SU-DHL-6 (cell line): ENCODE measurements around the gene INPP5K.

Experiments
- H2AFZ ChIP-seq: fragments of 200-600 bp; sonication (generic); 2 replicates; pipeline ENCODE4 v1.6.1; 2014; ENCODE audit warnings: low read depth, mild to moderate bottlenecking, moderate library complexity, mixed read lengths, antibody characterized with exemption, low read length; ENCODE audit not compliant: severe bottlenecking
- H3F3A ChIP-seq: fragments of 200-600 bp; shearing (Covaris generic); 2 replicates; pipeline ENCODE4 v1.6.0; 2016; ENCODE audit warnings: antibody characterized with exemption, mild to moderate bottlenecking; ENCODE audit not compliant: insufficient read depth
- H3K27ac ChIP-seq: fragments of 200-600 bp; sonication (generic); 2 replicates; pipeline ENCODE4 v1.5.1; 2016; ENCODE audit warnings: low read depth, mild to moderate bottlenecking, low read length, moderate library complexity, mixed read lengths
- H3K27me3 ChIP-seq: fragments of 200-600 bp; sonication (generic), shearing (Covaris generic); 2 replicates; pipeline ENCODE4 v1.6.0; 2014; ENCODE audit warnings: mild to moderate bottlenecking, low read length
- H3K36me3 ChIP-seq: fragments of 200-600 bp; sonication (generic); 2 replicates; pipeline ENCODE4 v1.6.1; 2014; ENCODE audit warnings: mild to moderate bottlenecking, low read length, mixed read lengths
- H3K4me2 ChIP-seq: fragments of 300-600, 200-600 bp; shearing (Covaris generic), sonication (generic); 2 replicates; pipeline ENCODE4 v1.6.0; 2014; ENCODE audit warnings: low read length, low read depth, mild to moderate bottlenecking; ENCODE audit not compliant: poor library complexity, severe bottlenecking
- H3K4me3 ChIP-seq: fragments of 200-600 bp; sonication (generic); 2 replicates; pipeline ENCODE4 v1.5.1; 2014; ENCODE audit warnings: antibody characterized with exemption, low read length, mild to moderate bottlenecking, mixed read lengths; ENCODE audit not compliant: insufficient read depth, poor library complexity, severe bottlenecking
- H3K79me2 ChIP-seq: fragments of 200-600 bp; sonication (generic); 2 replicates; pipeline ENCODE4 v1.6.1; 2014; ENCODE audit warnings: mild to moderate bottlenecking, low read length, moderate library complexity; ENCODE audit not compliant: insufficient read depth
- H3K9ac ChIP-seq: fragments of 200-600 bp; sonication (generic); 2 replicates; pipeline ENCODE4 v1.7.0; 2014; ENCODE audit warnings: mild to moderate bottlenecking, low read length
- H3K9me2 ChIP-seq: fragments of 200-600 bp; sonication (generic); replicated peaks from 2 replicates; pipeline ENCODE4 v1.6.1; 2014; ENCODE audit warnings: low read length; ENCODE audit not compliant: insufficient read depth
- H3K9me3 ChIP-seq: fragments of 200-600 bp; sonication (generic); 2 replicates; pipeline ENCODE4 v1.6.1; 2014; ENCODE audit warnings: low read length, mixed read lengths; ENCODE audit not compliant: insufficient read depth
- H4K20me1 ChIP-seq: fragments of 200-600 bp; sonication (generic); 2 replicates; pipeline ENCODE4 v1.6.1; 2014; ENCODE audit warnings: low read depth, mild to moderate bottlenecking, antibody characterized with exemption, low read length, moderate library complexity, mixed read lengths
- EZH2phosphoT487 ChIP-seq: fragments of 200-600 bp; sonication (generic), shearing (Covaris generic); conservative IDR thresholded peaks from 2 replicates; pipeline ENCODE4 v1.6.1; 2018; ENCODE audit warnings: mild to moderate bottlenecking, antibody characterized with exemption, low read length, moderate library complexity, mixed read lengths
- TF ChIP-seq, protein P1 (sequence below): fragments of 200-600 bp; sonication (generic); IDR thresholded peaks from one replicate; pipeline ENCODE4 v1.5.1; 2017; ENCODE audit warnings: antibody characterized with exemption, mild to moderate bottlenecking, low read length, moderate library complexity; ENCODE audit not compliant: insufficient read depth, poor library complexity, severe bottlenecking

INPP5K gene

DNA sequence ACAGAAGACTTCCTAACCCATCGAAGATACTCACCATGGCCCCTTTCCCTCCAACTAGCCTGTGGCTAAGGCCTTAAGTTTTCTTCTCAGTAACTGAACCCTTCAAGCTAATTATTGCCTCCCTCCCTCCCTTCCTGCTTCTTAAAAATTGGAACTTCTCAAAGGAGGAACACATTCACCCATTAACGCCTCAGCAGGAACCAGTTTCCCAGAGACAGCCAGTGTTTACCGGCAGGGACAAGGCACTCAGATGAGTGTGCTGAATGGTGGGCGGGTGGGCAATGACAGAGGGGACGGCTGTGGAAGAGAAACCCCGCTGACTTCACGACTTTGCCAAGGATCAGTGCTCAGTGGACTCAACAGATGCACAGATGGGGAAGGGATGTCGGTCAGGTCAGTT lies 25.9 kb upstream of the INPP5K start:
- Histone ChIP-seq H3K9me2 (no peaks in the 10 kb centered on the region), H3K36me3 (no peaks in the 10 kb centered on the region), H3K79me2 (no peaks in the 10 kb centered on the region), H2AFZ (no peak overlapping the region), H3K9ac (no peak overlapping the region), H3K9me3 (no peaks in the 10 kb centered on the region), H3K4me3 (no peak overlapping the region), H3K4me2 (no peak overlapping the region), H3F3A (no peaks in the 10 kb centered on the region), H4K20me1 (no peaks in the 10 kb centered on the region), H3K27me3 (no peaks in the 10 kb centered on the region), H3K27ac (no peak overlapping the region)
- TF ChIP-seq, protein P1, sequence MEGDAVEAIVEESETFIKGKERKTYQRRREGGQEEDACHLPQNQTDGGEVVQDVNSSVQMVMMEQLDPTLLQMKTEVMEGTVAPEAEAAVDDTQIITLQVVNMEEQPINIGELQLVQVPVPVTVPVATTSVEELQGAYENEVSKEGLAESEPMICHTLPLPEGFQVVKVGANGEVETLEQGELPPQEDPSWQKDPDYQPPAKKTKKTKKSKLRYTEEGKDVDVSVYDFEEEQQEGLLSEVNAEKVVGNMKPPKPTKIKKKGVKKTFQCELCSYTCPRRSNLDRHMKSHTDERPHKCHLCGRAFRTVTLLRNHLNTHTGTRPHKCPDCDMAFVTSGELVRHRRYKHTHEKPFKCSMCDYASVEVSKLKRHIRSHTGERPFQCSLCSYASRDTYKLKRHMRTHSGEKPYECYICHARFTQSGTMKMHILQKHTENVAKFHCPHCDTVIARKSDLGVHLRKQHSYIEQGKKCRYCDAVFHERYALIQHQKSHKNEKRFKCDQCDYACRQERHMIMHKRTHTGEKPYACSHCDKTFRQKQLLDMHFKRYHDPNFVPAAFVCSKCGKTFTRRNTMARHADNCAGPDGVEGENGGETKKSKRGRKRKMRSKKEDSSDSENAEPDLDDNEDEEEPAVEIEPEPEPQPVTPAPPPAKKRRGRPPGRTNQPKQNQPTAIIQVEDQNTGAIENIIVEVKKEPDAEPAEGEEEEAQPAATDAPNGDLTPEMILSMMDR = no peak
- TF ChIP-seq EZH2phosphoT487 = no peak

DNA sequence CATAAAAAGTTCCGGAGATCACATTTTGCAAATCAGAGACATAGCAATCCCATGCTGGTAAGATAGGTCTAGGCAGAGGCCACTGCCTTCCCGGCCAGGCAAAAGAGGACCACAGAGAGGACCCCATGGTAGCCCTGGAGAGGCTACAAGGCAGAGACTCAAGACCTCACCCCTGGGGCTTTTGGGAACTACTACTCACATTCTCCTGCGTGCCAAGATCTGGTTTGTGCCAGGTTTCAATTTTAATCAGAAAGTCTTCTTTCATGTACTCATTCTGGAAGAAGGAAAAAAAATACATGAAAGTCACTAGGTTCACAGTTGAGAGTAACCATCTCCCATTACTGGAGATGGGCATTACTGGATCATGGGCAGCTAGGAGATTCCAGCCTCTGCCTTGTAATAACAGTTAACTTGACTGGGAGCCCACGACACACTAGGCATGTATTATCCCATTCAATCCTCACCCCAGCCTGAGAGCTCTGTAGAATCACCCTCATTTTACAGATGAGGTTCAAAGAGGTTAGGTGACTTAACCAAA lies 25.0 kb upstream of the INPP5K start:
- no peaks in the 10 kb centered on the region for H3K9me3 ChIP-seq
- no peak overlapping the region for H3K9ac ChIP-seq
- no peaks in the 10 kb centered on the region for H3K79me2 ChIP-seq
- no peaks in the 10 kb centered on the region for H3K9me2 ChIP-seq
- H3K4me2 ChIP-seq = no peak overlapping the region
- H3K4me3 ChIP-seq = no peak overlapping the region
- H3K27me3 ChIP-seq = no peaks in the 10 kb centered on the region
- TF ChIP-seq EZH2phosphoT487 = no peak
- TF ChIP-seq, protein P1 = no peak
- H4K20me1 ChIP-seq = no peaks in the 10 kb centered on the region
- no peaks in the 10 kb centered on the region for H3F3A ChIP-seq
- no peak overlapping the region for H3K27ac ChIP-seq
- H2AFZ ChIP-seq = no peak overlapping the region
- H3K36me3 ChIP-seq = no peaks in the 10 kb centered on the region

DNA sequence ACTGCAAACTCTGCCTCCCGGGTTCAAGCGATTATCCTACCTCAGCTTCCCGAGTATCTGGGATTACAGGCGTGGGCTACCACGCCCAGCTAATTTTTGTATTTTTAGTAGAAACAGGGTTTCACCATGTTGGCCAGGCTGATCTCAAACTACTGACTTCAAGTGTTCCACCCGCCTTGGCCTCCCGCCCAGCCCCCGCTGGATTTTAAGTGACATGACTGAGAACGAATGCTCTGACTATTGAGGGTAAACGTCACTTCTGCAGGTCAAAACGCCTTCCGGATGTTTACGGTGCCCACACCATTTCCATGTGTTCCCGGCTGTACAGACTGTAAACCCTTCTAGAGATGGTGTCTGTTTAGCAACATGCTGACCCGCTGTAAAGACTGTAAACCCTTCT lies 23.4 kb upstream of the INPP5K start:
- no peak overlapping the region for H3K27ac ChIP-seq
- TF ChIP-seq EZH2phosphoT487 = no peak
- TF ChIP-seq, protein P1 = no peak
- H4K20me1 ChIP-seq = no peaks in the 10 kb centered on the region
- no peak overlapping the region for H3K4me2 ChIP-seq
- H3K79me2 ChIP-seq = no peaks in the 10 kb centered on the region
- no peaks in the 10 kb centered on the region for H3K9me2 ChIP-seq
- no peaks in the 10 kb centered on the region for H3K36me3 ChIP-seq
- no peak overlapping the region for H3K9ac ChIP-seq
- no peak overlapping the region for H3K4me3 ChIP-seq
- no peaks in the 10 kb centered on the region for H3F3A ChIP-seq
- H3K9me3 ChIP-seq = no peaks in the 10 kb centered on the region
- no peaks in the 10 kb centered on the region for H3K27me3 ChIP-seq
- no peak overlapping the region for H2AFZ ChIP-seq
